ENCODE measurements around the gene AHDC1.

AHDC1 gene

DNA sequence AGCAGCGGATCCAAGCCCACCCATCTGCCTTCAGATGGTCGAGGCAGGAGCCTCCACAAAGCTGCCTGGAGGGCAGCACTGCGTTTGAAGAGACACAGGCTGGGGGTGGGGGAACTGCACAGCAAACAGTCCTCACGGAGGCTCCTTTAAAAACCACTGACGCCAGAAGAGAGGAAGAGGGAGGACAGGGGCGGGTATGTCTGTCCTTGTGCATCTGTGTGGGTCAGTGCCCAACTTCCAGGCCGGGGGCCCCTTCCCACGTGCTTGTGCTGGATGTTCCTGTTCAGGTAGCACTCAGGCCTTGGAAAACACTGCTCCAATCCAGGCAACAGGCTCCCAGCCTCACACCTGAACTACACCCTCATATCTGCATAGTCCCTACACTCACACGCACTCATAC is 7.7 kb downstream of the AHDC1 start:
- DNase-seq, result no peak

DNA sequence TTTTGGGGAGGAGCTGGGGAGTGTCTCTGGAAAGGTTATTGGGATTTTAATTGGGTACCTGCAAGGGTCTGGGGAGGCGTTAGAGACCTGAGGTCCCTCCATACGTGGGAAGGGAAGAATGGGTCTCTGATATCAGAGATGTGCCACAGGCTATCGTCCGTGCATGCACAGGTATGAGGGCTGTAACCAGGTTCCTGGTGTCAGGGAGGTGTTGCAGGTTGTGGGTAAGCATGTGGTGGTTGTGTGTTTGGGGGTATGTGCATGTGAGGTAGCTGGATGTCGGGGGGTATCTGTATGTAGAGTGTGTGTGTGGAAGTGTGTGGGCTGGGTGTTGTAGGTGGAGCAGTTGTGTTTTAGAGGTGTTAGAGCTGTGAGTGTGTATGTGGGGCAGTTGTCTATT is 8.3 kb downstream of the AHDC1 start:
- no peak for DNase-seq

DNA sequence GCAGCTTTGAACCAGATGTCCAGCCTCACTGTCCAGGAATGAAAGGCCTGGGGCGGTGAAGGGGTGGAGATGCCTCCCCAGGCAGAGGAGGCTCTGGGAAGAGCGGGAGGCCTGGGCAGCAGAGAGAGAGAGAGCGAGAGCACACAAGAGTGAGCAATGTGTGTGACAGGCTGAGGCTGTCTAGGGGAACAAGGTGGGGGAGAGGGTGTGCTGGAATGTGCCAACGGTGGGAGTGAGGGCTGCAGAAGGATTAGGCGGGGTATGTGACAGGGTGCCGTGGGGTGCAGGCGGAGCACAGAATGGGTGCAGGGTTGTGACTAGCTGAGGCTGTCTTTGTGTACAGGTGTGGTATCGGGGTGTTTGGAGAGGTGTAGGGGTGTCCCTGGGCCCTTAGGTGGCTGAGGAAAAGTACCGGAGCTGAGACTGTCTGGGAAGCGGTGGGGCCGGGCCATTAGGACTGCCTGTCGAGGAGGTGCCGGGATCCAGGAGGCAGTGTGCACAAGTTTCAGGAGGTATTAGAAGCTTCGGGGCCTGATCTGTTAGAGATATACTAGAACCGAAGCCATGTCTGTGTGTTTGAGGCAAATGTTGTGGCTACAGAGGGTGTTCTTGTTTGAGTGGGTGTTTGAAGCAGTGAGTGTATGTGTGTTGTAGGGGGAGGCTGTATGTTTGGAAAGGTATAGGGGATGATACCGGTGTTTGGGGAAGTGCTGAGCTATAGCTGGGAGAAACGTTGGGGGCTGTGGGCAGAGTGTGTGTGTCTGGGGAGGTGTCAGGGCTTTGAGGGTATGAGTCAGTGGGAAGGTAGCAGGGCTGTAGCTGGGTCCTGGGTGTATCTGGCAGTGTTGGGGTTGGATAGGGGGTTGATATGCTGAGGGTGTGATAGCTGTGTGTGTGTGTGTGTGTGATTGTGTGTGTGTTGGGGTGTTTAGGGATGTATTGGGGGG is 9.1 kb downstream of the AHDC1 start:
- DNase-seq, result peak; percentile 90

DNA sequence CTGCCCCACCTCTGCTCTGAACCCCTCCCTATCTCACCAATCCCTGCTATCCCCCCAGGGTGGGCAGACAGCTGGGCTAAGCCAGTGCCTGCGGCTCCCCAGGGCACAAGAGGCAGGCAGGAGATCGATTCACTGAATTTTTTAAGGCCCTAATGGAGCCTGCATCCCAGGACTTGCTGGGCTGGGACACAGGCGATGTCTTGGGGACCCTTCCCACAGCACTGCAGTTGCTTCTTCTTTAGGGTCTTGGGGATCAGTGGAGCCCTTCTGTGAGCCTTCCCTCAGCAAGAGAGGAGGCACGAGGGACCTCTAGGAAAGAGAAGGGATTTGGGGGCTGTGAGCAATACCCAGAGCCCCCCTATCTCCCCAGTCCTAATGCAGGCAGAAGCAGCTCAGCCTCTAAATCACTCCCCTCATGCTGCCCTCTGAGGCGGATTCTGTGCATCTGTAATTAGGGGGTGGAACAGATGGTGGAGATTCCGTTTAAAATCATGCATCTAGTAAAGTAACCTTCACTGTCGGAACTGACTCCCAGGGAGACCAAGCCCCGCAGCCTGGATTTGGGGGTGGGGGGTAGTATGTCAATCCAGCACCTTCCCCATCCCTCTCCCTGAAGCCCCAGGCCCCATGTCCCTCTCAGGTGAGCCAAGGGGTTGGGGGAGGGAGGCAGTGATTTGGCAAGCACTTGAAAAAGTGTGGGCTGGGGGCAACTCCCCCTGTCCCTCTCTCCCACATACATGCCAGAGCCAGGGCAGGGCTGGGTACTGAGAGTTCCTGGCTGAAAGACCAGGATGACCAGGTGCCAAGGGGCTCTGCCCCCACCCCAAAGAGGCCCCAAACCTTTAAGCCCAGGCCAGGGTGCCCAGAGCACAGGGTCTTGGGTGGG is 10.0 kb downstream of the AHDC1 start:
- no peak for DNase-seq

DNA sequence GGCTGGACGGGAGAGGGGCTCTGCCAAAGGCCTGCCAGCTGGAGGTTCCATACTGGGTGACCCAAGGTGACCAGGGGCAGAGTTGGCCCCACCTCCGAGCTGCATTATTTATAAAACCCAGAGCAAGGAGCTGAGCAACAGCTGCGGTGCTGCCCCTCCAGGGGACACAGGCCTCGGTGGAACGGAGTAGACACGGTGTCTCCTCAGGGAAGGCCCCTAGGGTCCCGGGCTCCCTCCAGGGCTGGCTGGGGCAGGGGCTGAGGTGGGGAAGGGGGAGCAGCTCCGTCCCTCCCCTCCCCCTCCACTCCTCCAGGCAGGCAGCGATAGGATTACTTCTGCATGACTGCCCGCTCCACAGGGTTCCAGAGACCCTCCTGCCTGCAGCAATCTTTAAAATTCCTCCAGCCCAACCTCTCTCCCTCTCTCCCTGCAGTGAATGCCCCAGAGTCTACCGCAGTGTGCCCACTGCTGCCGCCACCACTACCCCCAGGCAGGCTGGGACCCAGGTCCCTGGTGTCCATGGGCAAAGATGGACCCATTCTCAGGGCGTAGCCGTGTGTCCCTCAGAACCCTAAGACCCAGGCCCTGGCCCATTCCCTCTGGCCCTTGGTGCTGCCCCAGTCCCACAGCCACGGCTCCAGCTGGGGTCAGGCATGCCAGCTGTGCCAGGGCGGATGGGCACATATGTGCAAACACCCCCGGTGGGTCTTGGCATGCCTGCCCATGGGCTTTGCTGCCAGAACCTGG is 10.8 kb downstream of the AHDC1 start:
- DNase-seq, result no peak

DNA sequence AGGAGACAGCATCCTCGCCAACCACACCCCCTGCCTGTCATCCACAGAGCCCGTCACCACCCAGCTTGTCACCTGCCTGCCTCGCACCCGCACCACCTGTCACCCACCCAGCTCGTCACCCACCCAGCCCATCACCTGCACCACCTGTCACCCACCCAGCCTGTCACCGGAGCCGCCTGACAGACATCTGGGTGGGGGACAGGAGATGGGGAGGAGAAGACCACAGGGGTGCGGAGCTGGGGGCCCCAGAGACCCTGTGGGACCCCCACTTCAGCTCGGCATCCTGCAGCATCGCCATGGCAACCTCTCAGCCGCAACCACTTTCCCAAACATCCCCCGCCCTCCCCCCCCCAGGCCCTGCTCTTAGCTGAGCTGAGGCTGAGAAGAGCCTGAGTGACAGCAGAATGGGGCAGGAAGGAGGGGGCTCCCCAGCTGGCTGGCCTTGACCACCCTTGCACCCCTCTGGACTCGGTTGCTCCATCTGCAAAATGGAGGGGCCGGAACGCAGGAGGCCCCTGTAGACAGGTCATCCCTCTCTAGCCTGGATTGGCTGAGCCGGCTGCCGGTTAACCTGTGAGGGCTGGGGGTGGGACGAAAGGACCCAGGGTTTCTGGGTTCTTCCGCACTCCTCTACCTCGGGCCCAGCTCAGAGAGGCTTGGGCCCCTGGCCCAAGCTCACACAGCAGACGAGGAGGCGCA is 11.6 kb downstream of the AHDC1 start:
- DNase-seq, result no peak

DNA sequence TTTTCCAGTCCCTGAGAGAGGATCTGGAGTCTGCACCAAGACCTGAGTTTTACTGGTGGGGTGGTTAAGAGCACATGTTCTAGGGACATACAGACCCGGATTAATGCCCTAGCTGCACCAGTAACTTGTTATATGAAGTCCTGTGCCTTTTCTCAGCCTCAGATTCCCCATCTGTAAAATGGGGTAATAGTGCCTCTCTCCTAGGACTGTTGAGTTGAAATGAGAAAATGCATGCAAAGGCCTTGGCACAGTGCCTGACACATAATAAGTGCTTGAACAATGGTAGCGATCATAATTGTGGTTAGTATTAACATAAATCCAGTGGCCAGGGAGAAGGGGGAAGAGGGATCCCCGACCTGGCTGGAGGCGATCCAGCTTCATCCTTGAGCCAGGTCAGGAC is 12.3 kb downstream of the AHDC1 start:
- no peak for DNase-seq

DNA sequence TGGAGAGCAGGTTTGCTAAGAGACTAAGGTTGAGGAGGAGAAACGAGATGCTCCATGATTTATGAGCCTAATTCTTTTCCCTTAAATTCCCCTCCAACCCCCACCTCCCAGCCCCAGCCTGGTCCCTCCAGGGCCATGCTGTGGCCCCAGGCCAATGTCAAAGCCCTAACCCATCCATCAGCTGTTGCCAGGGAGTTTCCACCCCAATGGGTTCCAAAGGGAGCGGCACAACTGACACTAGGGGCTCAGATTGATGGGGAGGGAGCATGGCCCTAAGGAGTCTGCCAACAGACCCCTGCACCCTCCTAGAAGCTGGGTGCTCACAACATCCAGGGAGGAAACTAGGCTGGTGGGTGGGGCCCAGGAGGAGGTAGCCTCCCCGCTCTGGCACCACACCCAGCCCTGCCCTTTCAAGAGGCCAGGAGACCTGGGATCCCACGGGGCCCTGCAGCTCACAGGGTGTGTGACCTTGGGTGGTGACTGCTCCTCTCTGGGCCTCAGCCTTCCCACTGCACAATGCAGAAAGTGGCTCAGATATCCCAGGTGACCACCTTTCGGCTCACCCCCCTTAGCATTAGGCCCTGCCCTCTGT is 12.9 kb downstream of the AHDC1 start:
- DNase-seq, result peak; percentile 32

DNA sequence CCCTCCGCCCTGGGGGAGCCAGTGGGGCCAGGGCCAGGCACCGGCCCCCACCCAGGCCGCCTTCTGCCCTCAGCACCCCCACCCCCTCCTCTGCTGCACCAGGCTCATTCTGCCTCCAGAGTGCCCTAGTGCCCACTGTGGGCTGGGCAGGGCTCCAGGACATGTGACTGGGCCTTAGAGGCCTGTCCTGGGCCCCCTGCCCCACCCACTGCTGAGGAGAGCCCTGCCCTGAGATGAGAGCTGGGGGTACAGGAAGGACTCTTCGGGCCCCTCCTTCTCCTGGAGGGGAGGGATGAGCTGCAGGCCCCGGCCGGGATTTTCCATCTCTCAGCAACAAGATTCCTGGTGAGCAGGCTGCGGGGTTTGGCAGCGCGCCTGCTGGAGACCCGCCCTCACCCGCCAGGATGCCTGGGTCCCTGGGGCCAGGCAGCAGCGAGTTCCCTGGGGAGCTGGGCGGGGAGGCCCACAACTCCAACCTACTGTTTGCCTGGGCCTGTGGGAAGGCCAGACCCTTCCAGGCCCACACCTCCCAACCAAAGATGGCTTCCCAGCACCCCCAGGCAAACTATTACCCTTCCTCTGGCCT is 14.0 kb downstream of the AHDC1 start:
- peak; percentile 96 for DNase-seq

DNA sequence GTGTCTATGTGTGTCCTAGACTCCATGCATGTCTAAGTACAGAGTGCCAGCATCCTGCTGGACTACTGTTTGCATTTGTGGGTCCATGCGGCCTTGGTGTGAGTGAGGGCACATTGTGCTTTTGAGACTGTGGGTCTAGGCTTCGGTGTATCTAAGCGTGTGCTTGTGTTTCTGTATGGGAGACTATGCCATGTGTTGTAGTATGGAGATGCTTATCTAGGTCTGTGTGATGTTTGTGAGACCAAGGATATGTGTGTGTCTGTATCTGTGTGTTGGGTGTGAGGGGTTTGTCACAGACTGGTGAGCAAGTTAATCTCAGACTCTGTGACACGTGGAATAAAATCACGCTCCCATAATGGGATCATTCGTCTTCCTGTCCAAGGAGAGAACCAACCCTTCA is 14.5 kb downstream of the AHDC1 start:
- DNase-seq, result no peak

DNA sequence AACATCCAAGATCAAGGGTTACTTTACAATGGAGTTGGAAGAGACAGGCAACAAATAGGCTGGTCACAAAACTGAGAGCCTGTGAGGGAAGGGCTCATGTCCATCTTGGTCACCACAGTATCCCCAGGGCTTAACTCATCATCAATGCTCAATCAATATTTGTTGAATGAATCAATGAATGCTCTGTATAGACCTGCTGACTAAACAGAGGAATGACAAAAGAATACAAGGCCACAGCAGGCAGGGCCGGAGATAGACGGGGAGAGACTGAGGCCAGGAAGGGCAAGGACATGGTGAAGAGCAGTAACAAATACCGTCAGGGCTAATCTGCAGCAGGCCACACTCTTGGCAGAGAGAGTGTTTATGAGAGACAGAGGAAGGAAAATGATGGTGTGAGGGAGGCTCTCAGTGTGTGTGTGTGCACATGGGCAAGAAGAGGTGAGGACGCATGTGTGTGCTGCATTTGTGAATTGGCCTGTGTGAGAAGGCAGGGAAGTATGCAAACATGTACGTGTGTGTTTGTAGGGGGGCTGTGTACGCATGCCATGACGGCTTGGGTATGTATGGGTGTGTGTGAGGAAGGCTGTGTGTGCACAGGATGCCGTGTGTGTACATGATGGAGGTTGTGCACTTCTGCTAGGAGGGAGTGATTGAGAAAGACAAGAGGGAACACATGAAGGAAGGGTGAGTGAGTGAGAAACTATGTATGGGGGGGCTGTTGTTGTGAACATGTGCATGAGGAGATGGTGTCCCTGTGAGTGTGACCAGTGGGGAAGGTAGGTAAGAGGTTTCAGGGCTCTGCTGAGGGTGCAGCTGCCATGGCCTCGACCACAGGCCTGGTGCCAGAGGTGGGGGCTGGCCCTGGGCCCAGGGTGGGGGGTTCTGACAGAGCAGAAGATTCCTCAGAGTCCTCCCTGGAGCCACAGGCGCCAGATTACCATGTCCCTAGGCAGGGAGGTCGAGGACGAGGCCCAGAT is 15.4 kb downstream of the AHDC1 start:
- no peak for DNase-seq

DNA sequence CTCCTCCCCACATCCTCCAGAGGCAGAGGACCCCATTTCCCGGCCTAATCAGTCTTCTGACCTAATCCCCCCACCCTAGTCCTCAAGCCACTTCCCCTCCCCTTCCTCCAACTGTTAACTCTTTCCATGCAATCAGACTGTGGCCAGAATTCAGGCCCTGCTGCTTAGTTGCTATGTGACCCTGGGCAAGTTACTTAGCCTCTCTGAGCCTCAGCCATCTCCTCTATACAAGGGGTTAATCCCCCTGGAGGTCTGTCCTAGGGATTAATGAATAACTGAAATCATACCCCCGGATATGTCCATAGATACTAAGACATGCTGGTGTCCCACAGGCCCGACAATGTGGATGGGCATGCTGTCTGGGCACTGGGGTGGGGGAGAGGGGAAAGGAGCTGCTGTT is 18.3 kb downstream of the AHDC1 start:
- DNase-seq, result no peak

DNA sequence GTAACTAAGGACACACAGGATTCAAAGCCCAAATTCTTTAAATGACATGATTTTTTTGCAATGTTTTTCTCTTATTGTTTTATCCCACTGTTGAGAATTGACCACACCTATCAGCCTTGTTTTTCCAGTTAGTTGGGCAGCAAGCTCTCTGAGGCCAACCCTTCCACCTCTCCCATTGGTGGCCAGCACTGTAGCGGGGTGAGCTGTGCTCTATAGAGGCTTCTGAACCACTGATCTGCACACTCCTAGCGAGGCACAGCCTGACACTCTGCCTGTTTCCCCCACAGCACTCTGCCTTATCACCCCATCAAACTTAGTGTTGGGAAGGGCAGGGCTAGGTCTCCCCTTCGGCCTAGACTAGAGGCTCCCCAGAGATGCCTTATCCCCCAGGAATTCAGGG is 19.5 kb downstream of the AHDC1 start:
- DNase-seq, result no peak

DNA sequence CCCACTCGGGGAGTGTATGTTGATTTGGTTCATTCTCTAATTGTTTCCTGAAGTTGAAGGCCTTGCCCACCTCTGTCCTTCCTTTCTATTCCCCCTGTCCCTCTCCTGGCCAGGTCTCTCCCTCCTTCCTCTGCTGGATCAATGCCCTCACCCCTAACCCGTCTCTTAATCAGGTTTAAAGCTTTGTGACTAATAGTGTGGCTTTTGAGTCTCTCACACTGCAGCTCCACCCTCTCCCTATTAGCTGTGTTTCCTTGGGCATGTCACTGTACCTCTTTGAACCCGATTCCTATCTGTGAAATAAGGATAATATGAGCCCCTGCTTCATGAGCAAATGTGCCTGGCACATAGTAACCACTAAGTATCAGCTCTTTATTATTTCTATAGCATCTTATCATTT is 20.5 kb downstream of the AHDC1 start:
- no peak for DNase-seq

DNA sequence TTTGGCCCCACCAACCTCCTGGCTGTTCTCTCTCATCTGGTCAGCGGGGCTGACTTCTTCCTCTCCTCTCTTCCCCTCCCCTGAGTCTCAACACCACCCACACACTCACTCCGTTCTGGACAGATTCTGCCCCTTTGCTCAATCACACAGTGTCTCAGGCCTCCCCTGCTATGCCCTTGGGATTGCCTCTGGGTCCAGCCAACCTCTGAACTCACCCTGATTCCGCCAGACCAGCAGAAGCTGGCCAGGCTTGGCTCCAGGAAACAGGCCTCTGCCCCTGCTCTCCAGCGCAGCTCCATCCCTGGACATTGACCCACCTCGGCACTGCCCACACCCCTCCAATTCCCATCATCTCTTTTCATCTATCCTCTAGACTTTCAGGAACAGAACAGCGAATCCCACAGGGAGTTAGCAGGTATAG is 22.1 kb downstream of the AHDC1 start:
- no peak for DNase-seq

DNA sequence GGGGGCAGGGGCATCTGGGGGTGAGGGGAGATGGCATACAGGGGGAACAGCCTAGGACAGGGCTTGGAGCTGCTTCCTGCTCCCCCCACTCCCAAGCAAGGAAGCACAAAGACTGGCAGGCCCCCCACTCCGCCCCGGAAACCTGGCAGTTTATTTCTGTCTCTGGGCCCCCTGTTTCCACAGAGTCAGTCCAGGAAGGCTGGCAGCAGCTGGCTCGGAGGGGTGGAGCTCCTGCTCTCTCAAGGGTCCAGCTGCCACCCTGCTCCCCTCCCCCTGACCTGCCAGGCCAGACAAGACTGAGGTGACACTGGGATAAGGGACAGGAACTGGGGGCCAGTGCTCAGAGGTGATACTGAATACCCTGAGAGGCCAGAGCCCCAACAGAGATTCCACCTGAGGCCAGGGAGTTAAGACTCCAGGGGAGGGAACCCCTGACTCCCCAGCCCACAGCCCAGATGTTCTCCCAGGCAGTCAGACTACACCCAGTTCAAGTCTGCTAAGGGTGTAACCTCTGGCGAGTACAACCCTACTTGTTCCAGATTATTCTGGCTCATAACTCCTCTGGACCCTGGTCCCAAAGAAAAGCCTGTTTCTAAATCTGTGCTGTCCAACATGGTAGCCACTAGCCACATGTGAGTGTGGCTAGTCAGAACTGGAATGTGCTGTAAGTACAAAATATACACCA is 26.3 kb downstream of the AHDC1 start:
- DNase-seq, result no peak

DNA sequence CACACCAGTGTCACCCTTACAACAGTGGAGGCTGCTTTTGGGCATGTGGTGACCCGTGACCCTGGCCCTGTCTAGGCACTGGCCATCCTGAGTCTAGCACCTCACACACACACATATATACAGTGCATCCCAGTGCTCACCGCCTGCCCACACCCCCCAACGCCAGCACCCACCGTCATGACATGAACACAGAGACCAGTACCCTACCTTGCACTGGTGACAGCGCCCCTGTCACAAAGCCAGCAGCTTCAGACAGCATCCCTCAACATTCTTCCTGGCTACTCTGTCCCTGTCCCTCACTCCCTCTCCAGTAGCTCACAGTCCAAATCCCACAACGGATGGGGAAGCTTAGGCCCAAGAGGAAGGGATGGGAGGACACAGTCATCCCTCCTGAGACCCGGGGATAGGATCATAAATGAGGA is 27.1 kb downstream of the AHDC1 start:
- no peak for DNase-seq

DNA sequence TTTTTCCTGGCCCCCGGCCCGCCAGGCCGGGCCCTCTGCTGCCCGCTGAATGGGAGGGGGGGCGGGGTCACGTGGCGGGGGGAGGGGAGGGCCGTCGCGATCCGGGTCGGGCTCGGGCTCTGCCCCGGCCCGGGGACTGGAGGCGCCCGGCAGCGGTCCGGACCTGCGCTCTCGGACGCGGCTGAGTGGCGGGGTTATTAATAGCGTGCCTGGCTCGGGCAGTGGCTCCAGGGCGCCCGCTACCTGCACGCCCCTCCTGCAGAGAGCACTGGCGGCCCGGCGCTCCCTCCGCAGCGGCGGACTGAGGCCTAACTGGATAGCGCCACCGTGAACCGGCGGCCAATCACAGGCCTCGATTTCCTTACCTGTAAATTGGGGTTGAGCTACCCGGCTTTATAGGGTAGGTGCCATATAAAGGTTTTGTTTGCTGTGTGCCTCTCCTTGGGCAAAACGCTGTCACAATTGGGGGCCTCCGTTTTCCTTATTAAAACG is 28.1 kb downstream of the AHDC1 start:
- peak; percentile 63 for DNase-seq

Measured in NCI-H226 (cell line).